GM18867 (cell line): Measurements from ENCODE around the gene RPL36.
A peak's percentile ranks its signal among the peaks of the same experiment; 100 is the strongest.

ENCODE experiments used
- ATAC-seq: cut with Tn5 transposase; IDR thresholded peaks from one replicate; pipeline ENCODE4 v1.9.1; 2021; ENCODE audit warnings: mild to moderate bottlenecking, moderate library complexity; ENCODE audit not compliant: unreplicated experiment

RPL36 gene

GRCh38 chr19:5690125-5690954, at the start of gene RPL36:
Gene RPL36 (plus strand): TSS chr19:5690295. CDS start chr19:5690508, 213 bp downstream.
- peak; percentile 42 for ATAC-seq

DNA sequence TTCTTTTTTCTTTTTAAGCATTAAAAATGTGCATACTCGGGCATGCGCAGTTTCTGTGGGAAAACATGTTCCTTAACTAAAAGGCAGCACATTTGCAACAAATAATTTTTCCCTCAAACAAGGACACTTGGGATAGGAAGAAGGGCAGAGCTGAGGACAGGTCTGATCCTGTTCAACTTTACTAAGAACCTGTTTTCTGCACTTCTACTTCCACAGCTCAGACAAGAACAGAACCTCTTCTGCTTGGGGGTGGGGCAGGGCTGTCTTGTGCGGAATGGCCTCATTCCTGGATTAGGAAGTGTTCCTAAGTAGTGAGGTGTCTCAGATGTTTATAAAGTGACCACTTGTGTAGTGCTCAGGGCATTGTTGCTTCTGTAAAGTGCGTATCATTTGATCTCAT, 48.9 kb upstream of the RPL36 start:
- ATAC-seq: no peak

- ATAC-seq: no peak
These were observed 47.9 kb upstream of the RPL36 start for GRCh38 chr19:5642204-5642603.

DNA sequence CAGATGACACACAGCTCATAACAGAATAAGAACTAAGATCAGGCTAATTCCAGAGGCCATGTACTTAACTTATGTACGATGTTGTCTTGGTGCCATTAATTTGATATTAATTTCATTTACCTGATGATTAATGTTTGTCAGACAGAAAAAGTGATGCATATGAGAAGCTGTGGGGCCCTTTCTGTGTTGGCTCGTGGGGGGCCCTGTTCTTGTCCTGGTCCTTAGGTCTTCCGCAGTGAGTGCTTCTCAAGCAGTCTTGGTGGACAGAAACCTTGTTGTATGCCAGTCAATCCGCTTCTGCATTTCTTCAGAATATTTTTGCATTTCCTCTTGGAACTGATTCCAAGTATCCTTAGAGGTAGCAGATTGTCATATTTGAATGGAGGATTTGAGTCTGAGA, 47.0 kb upstream of the RPL36 start:
- no peak for ATAC-seq

DNA sequence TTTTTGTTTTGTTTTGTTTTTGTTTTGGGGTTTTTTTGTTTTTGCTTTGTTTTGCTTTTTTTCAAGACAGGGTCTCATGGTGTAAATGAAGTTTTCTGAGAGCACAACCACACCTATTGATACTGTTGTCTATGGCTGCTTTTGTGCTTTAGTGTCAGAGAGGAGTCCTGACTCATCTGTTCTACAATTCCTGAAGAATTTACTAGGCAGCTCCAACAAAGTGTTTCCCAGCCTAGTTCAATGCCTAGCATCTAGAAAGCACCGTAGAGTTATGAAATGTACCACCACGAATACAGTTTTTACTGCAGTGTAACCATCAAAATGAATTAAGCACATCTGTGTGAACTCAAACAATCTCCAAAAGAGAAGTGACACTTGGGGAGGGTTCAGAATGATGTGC, 46.1 kb upstream of the RPL36 start:
- no peak for ATAC-seq

DNA sequence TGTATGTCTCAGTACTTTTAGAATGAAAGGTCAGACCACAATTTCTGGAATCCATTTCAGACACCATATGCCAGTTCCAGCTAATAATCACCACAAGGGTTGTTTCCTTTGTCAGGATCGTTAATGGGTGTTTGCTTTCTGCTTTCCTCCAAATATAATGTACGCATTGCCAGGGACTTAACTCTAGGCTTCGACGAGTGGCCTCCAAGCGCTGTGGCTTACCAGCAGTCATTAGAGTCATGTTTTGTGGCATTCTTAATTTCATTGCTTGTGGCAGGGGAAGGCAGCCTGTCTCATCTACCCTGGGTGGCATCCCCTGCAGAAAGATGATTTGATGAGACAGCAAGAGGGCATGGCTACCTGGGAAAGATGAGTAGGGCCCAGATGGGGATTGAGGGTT, 44.7 kb upstream of the RPL36 start:
- no peak for ATAC-seq

GRCh38 chr19:5646703-5647102, 43.4 kb upstream of the RPL36 start:
- no peak for ATAC-seq

DNA sequence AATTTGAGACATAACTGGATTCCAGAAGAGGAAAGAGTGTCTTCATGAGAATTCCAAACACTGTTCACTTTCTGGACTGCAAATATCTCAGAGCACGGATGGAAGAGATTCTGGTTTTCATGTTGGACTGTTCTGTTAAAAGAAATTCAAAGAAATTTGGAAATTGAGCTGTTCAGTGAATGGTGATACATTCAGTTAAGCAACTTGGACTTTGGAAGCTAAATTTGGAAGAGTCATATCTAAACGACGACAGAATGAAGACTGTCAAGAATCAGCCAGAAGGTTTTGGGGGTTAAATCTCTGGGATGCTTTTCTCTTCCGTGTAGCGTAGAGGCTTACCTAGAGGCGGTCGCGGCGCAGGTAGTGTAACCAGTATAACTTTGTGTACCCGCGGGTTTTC, 41.6 kb upstream of the RPL36 start:
- ATAC-seq: no peak

GRCh38 chr19:5651361-5651760, 38.7 kb upstream of the RPL36 start:
- ATAC-seq: no peak

- no peak for ATAC-seq
These were observed 37.8 kb upstream of the RPL36 start for GRCh38 chr19:5652261-5652660.

DNA sequence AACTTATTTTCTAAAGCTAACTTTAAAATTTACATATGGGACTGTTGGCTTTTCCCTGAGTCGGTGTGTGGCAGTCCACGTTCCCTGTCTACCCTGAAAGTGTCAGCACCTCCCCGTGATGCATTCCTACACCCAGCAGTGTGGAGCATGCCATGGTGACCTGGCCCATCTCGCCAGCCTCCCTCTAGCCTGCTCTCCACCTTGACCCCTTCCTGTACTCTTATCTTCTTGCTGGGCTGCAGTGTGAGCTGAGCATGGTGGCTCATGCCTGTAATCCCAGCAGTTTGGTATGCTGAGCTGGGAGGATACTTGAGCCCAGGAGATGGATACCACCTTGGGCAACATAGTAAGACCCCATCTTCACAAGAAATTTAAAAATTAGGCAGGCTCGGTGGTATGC, 35.2 kb upstream of the RPL36 start:
- ATAC-seq: no peak

GRCh38 chr19:5655412-5655811, 34.7 kb upstream of the RPL36 start:
- ATAC-seq: no peak

GRCh38 chr19:5661483-5661882, 28.6 kb upstream of the RPL36 start:
- ATAC-seq: no peak

- ATAC-seq: no peak
These were observed 26.2 kb upstream of the RPL36 start for GRCh38 chr19:5663904-5664303.

DNA sequence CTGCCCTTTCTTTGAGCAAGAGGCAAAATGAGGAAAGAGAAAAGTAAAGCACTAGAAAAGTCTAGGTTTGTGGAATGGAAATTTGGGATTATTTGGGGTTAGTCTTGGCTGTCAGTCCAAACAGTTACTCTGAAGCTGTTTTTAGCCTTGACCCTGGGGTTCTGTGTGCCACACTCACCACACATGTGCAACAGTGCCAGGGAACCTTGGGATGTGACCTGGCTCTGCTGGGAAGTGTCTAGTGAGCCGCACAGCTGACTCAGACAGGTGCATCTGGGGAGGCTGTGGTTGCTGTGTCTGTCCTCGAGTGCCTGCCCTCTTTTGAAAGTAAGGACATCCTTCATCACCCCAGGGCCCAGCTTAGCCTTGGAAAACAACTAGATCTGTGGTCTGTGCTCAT, 25.6 kb upstream of the RPL36 start:
- ATAC-seq: no peak

- ATAC-seq: no peak
These were observed 24.1 kb upstream of the RPL36 start for GRCh38 chr19:5665781-5666513.

- ATAC-seq: no peak
These were observed 23.0 kb upstream of the RPL36 start for GRCh38 chr19:5666921-5667610.

- no peak for ATAC-seq
These were observed 22.3 kb upstream of the RPL36 start for GRCh38 chr19:5667751-5668271.

DNA sequence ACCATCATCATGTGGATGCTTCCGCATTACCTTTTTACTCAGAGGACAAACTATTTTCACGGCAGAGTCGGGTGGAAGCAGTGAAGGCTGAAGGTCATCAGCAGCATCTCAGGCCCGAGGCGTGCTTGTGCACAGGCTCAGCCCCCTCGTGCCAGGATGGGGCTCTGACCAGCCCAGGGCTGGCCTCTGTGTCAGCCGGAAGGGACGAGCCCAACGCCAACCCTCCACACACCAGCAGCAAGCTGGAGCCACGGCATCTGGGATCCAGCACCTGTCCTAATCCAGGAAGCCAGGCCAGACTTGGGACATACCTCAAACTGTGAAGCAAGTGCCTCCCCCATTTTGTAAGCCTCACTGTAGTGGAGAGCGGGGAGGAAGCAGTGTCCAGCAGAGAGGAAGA, 20.9 kb upstream of the RPL36 start:
- ATAC-seq: no peak

DNA sequence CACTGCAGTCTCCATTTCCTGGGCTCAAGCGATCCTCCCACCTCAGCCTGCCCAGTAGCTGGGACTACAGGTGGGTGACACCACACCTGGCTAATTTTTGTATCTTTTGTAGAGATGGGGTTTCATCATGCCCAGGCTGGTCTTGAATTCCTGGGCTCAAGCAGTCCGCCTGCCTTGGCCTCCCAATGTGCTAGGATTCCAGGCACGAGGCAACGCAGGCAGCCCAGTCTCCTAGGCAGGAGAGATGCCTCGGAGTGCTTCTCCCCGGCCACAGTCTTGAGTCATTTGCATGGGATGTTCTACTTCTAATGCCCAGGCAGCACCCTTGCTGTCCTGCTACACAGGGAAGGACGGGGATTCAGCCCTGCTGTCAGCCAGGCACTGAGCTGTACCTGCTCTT, 18.5 kb upstream of the RPL36 start:
- ATAC-seq: no peak

- no peak for ATAC-seq
These were observed 17.2 kb upstream of the RPL36 start for GRCh38 chr19:5672708-5673459.
